ENCODE results near the gene TTLL11.

Gene TTLL11

DNA sequence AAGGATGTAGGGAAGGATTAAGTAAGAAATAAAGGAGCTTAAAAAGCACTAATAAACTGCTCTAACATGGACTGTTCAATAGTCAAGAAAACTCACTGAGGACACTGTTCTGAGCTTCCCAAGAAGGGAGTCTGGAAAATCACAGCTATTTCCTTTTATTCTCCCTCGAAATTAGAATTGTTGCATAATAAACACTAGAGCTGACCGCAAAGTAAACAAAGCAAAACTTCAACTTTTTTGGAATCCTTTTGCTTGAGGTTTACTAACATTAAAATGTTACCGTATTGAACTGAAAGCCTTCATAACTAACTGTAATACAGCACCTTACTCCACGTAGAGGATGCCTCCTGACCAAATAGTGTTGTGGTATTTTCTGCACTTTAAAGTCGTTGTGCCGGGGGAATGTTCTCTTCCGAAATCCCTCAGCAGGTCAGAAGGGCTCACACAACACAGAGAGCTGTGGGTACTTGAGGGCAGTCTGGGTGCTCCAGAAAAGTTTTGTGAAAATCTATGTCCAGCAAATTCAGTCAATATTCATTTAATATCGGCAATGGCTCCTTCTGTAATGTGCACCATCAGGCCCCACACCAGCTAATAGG is 59.2 kb downstream of the TTLL11 start:
- H3K27ac ChIP-seq (ENCODE audit: low read depth, low read length) = no peak overlapping the region
- WGBS = 89% methylated on average over 8 of the region's 8 CpGs
- no peaks in the 10 kb centered on the region for H3K36me3 ChIP-seq (ENCODE audit: insufficient read depth, low read length)
- H3K27me3 ChIP-seq (ENCODE audit: insufficient read depth, low read length) = no peaks in the 10 kb centered on the region
- no peaks in the 10 kb centered on the region for H3K9me3 ChIP-seq (ENCODE audit: insufficient read depth, low read depth, low read length)
- no peak overlapping the region for H3K4me3 ChIP-seq (ENCODE audit: low read length)
- H3K9ac ChIP-seq (ENCODE audit: low read depth, low read length) = no peak overlapping the region
- peaks cover 15% of the 10 kb centered on the region for H3K4me1 ChIP-seq (ENCODE audit: insufficient read depth, low read length)

DNA sequence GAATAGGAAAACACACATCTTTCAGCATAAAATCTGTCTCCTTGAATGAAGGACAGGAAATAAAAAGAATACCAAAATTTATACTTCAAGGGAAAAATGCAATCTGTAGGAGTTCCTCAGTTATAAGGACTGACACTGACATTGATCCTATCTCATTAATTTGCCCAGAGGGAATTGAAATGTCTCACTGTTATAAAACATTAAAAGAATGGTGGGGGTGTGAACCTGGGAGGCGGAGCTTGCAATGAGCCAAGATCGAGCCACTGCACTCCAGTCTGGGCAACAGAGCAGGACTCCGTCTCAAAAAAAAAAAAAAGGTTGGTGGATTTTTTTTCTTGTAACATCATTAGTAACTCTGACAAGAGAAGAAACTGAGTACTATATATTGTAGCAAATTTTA is 60.8 kb downstream of the TTLL11 start:
- Histone ChIP-seq H3K4me3 (ENCODE audit: low read length) (no peak overlapping the region), H3K9me3 (ENCODE audit: insufficient read depth, low read depth, low read length) (no peaks in the 10 kb centered on the region), H3K4me1 (ENCODE audit: insufficient read depth, low read length) (peaks cover 12% of the 10 kb centered on the region), H3K36me3 (ENCODE audit: insufficient read depth, low read length) (no peaks in the 10 kb centered on the region), H3K27ac (ENCODE audit: low read depth, low read length) (no peak overlapping the region), H3K27me3 (ENCODE audit: insufficient read depth, low read length) (no peaks in the 10 kb centered on the region), H3K9ac (ENCODE audit: low read depth, low read length) (no peak overlapping the region)
- 79% methylated on average over 2 of the region's 3 CpGs for WGBS

DNA sequence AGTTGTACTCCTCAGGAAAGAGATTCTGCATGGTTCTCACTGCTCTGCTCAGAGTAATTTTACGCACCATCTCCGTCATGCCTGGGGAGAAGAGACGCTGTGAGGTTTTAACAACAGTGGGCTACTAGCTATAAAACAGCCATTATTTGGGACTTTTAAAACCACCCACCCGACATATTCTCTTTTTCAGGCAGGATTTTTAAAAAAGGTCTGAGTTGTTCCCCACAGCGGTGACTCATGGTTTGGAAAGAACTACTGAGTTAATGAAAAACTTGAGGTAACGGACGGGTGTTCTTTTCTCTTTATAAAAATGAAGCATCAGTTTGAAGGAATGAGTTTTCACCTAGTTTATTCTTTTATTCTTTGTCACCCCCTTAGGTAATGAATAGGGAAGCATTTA is 61.3 kb downstream of the TTLL11 start:
- no peaks in the 10 kb centered on the region for H3K9me3 ChIP-seq (ENCODE audit: insufficient read depth, low read depth, low read length)
- no peaks in the 10 kb centered on the region for H3K36me3 ChIP-seq (ENCODE audit: insufficient read depth, low read length)
- H3K27me3 ChIP-seq (ENCODE audit: insufficient read depth, low read length) = no peaks in the 10 kb centered on the region
- WGBS = 94% methylated on average over 7 of the region's 7 CpGs
- H3K27ac ChIP-seq (ENCODE audit: low read depth, low read length) = no peak overlapping the region
- no peak overlapping the region for H3K4me3 ChIP-seq (ENCODE audit: low read length)
- H3K4me1 ChIP-seq (ENCODE audit: insufficient read depth, low read length) = peaks cover 7% of the 10 kb centered on the region
- no peak overlapping the region for H3K9ac ChIP-seq (ENCODE audit: low read depth, low read length)

DNA sequence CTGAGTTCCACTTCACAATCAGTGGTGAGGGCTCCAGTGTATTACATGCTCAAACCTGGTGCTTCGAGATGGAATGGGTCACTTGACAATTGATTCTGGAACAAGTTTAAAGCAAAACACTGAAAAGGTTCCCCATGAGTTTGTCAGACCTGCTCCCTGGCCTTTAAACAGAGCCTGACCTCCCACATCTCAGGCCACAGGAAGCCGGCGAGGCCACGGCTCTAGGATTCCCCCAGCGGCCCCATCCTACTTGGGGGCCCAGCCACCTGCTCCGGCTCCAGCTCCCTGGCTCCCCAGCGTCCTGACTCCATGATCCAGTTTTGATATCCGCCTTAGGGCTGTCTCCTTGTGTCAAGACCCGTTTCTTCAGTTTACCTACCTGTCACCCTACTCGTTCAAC is 62.0 kb downstream of the TTLL11 start:
- H3K4me3 ChIP-seq (ENCODE audit: low read length) = no peak overlapping the region
- H3K9ac ChIP-seq (ENCODE audit: low read depth, low read length) = no peak overlapping the region
- H3K27ac ChIP-seq (ENCODE audit: low read depth, low read length) = no peak overlapping the region
- no peaks in the 10 kb centered on the region for H3K36me3 ChIP-seq (ENCODE audit: insufficient read depth, low read length)
- no peaks in the 10 kb centered on the region for H3K27me3 ChIP-seq (ENCODE audit: insufficient read depth, low read length)
- no peaks in the 10 kb centered on the region for H3K9me3 ChIP-seq (ENCODE audit: insufficient read depth, low read depth, low read length)
- H3K4me1 ChIP-seq (ENCODE audit: insufficient read depth, low read length) = peaks cover 5% of the 10 kb centered on the region
- 90% methylated on average over 10 of the region's 10 CpGs for WGBS

DNA sequence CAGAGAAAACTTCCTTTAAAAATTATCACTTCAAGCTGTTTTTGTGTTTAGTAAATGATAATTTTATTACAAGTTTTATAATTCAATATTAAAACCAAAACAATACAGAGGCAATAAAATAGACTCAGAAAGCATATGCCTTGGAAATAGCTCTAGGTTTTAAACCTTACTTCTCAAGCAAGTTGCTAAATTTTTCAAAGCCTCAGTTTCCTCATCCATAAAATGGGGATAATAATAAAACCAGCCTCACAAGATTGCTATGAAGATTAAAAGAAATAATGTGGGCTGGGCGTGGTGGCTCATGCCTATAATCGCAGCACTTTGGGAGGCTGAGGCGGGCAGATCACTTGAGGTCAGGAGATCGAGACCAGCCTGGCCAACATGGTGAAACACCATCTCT is 62.8 kb downstream of the TTLL11 start:
- H3K9me3 ChIP-seq (ENCODE audit: insufficient read depth, low read depth, low read length) = no peaks in the 10 kb centered on the region
- H3K9ac ChIP-seq (ENCODE audit: low read depth, low read length) = no peak overlapping the region
- no peak overlapping the region for H3K4me3 ChIP-seq (ENCODE audit: low read length)
- no peaks in the 10 kb centered on the region for H3K27me3 ChIP-seq (ENCODE audit: insufficient read depth, low read length)
- no peak overlapping the region for H3K27ac ChIP-seq (ENCODE audit: low read depth, low read length)
- no peaks in the 10 kb centered on the region for H3K36me3 ChIP-seq (ENCODE audit: insufficient read depth, low read length)
- H3K4me1 ChIP-seq (ENCODE audit: insufficient read depth, low read length) = peaks cover 5% of the 10 kb centered on the region
- 94% methylated on average over 4 of the region's 4 CpGs for WGBS

DNA sequence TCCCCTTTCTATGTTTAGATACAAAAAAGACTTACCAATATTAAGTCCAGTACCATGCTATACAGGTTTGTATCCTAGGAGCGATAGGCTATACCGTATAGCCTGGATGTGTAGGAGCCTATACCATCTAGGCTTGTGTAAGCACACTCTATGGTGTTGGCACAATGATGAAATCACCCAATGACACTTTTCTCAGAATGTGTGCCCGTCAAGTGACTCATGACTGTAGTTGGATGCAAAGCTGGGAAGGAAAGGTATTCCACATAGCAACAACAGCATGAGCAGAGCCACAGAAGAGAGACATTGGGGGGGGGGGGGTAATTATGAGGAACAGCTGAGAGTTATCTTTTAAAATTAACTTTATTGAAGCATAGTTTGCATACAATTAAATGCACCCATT is 63.2 kb downstream of the TTLL11 start:
- no peak overlapping the region for H3K4me3 ChIP-seq (ENCODE audit: low read length)
- no peaks in the 10 kb centered on the region for H3K27me3 ChIP-seq (ENCODE audit: insufficient read depth, low read length)
- no peaks in the 10 kb centered on the region for H3K9me3 ChIP-seq (ENCODE audit: insufficient read depth, low read depth, low read length)
- H3K27ac ChIP-seq (ENCODE audit: low read depth, low read length) = no peak overlapping the region
- H3K36me3 ChIP-seq (ENCODE audit: insufficient read depth, low read length) = no peaks in the 10 kb centered on the region
- 96% methylated on average over 3 of the region's 3 CpGs for WGBS
- H3K4me1 ChIP-seq (ENCODE audit: insufficient read depth, low read length) = peaks cover 5% of the 10 kb centered on the region
- no peak overlapping the region for H3K9ac ChIP-seq (ENCODE audit: low read depth, low read length)

DNA sequence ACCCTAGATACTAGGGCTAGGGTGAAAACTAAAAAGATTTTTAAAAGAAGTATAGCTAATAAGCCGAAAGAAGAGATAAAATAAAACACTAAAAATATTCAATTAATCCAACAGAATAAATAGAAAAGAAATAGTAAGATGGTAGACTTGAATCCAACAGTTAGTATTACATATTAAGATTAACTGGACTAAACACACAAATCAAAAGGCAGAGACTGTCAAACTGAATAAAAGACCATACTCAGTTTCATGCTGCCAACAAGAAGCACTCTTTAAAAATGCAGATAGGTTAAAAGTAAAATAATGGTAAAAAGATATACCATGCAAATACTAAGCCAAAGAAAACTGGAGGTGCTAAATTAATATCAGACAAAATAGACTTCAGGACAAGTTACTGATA is 65.0 kb downstream of the TTLL11 start:
- Histone ChIP-seq H3K9ac (ENCODE audit: low read depth, low read length) (no peak overlapping the region), H3K9me3 (ENCODE audit: insufficient read depth, low read depth, low read length) (0 out of 2 replicates have a peak, but pooled peaks cover 5% of the 10 kb centered on the region), H3K27ac (ENCODE audit: low read depth, low read length) (no peak overlapping the region), H3K4me3 (ENCODE audit: low read length) (no peak overlapping the region), H3K4me1 (ENCODE audit: insufficient read depth, low read length) (no peaks in the 10 kb centered on the region), H3K36me3 (ENCODE audit: insufficient read depth, low read length) (no peaks in the 10 kb centered on the region), H3K27me3 (ENCODE audit: insufficient read depth, low read length) (no peaks in the 10 kb centered on the region)
- WGBS = no CpG with 5 or more reads among the region's 1 CpG

DNA sequence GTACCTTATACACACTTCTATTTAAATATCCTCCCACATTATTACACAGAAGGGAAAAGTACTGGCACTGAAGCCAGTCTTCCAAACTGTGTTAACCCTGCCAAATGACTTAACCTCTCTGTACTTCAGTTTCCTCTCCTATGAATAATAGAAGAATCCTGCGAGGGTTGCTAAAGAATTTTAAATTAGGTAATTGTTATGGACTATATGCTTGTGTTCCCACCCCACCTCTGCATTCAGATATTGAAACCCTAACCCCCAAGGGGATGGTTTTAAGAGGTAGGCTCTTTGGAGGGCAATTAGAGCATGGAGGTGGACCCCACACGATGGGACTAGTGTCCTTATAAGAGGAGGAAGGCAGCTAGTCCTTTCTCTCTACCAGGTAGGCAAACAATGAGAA is 72.7 kb downstream of the TTLL11 start:
- no peak overlapping the region for H3K9ac ChIP-seq (ENCODE audit: low read depth, low read length)
- no peak overlapping the region for H3K27ac ChIP-seq (ENCODE audit: low read depth, low read length)
- H3K9me3 ChIP-seq (ENCODE audit: insufficient read depth, low read depth, low read length) = 0 out of 2 replicates have a peak, but pooled peaks cover 5% of the 10 kb centered on the region
- whole genome bisulfite sequencing = 0% methylated on average over 1 of the region's 2 CpGs
- peaks cover 5% of the 10 kb centered on the region; the same call in 1 of the 2 replicates for H3K27me3 ChIP-seq (ENCODE audit: insufficient read depth, low read length)
- H3K4me1 ChIP-seq (ENCODE audit: insufficient read depth, low read length) = peaks cover 34% of the 10 kb centered on the region
- no peaks in the 10 kb centered on the region for H3K36me3 ChIP-seq (ENCODE audit: insufficient read depth, low read length)
- H3K4me3 ChIP-seq (ENCODE audit: low read length) = no peak overlapping the region

DNA sequence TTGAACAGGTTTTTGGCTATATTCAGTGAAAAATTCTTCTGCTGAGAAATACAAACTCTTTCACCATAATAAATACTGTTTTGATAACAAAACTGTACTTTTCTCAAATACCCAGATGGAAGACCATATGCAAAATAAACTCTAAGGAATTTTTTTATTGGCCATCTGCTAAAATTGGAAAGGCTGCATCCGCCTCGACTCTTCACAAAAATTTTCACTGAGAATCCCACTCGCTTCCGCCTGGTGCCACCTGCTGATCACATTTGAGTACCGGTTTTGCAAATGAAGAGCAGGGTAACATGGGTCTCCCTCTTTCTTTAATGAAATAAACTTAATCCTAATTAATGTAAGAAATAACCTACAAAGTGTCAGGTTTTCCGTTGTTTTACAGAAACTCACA is 76.4 kb downstream of the TTLL11 start:
- Histone ChIP-seq H3K4me3 (ENCODE audit: low read length) (no peak overlapping the region), H3K9ac (ENCODE audit: low read depth, low read length) (no peak overlapping the region), H3K9me3 (ENCODE audit: insufficient read depth, low read depth, low read length) (no peaks in the 10 kb centered on the region), H3K4me1 (ENCODE audit: insufficient read depth, low read length) (peaks cover 34% of the 10 kb centered on the region), H3K27ac (ENCODE audit: low read depth, low read length) (no peak overlapping the region), H3K27me3 (ENCODE audit: insufficient read depth, low read length) (peaks cover 5% of the 10 kb centered on the region; the same call in 1 of the 2 replicates), H3K36me3 (ENCODE audit: insufficient read depth, low read length) (no peaks in the 10 kb centered on the region)
- WGBS = 25% methylated on average over 6 of the region's 6 CpGs

DNA sequence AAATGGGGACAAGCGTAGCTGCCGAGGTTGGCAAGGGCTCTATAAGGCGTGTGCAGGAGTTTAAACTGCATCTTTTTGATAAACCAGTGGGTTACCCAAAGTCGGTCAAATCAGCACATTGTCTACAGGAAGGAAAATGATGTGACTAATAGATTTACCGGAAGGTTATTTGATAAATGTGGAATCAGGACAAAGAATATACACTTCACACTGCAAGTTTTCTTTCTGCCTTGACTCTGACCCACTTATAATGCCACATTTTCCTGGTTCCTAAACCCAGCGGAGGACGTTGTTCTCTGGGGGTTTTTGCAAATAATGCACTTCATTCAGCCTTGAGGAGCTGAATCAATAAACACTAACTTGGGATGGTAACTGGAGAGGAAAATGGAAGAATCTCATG is 76.8 kb downstream of the TTLL11 start:
- H3K9ac ChIP-seq (ENCODE audit: low read depth, low read length) = no peak overlapping the region
- H3K36me3 ChIP-seq (ENCODE audit: insufficient read depth, low read length) = no peaks in the 10 kb centered on the region
- H3K4me1 ChIP-seq (ENCODE audit: insufficient read depth, low read length) = peaks cover 31% of the 10 kb centered on the region
- peaks cover 2% of the 10 kb centered on the region; the same call in 1 of the 2 replicates for H3K27me3 ChIP-seq (ENCODE audit: insufficient read depth, low read length)
- H3K4me3 ChIP-seq (ENCODE audit: low read length) = no peak overlapping the region
- no peak overlapping the region for H3K27ac ChIP-seq (ENCODE audit: low read depth, low read length)
- WGBS = 88% methylated on average over 7 of the region's 7 CpGs
- no peaks in the 10 kb centered on the region for H3K9me3 ChIP-seq (ENCODE audit: insufficient read depth, low read depth, low read length)

DNA sequence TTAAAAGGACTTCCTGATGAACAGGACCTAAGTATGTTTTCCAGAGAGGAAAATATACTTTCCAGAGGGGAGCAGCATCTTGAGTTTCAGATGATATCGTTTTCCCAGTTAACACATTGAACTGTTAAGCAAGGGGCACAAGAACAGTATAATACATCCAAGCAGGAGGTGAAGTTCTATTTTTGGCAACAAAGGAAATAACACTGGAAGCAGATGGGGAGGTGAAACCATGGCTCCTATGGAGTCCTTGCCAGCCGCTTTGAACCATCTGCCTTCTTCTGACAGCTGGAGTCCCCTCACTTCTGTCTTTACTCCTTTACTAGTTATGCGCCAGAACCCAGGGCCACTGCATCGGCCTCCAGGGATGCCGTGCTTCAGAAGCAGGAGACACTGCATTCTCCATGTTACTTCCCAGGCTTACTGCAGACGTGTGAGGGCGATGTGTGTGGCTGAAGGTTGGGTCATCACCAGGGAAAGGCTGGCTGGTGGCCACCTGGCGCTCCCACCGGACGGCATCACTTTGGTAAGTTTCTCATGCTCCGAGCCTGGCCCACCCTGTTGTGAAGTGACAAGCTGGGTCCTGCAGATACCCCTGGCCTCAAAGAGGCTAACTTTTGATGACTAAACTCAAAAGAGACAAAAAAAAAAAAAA is 77.8 kb downstream of the TTLL11 start:
- Histone ChIP-seq H3K36me3 (ENCODE audit: insufficient read depth, low read length) (no peaks in the 10 kb centered on the region), H3K9ac (ENCODE audit: low read depth, low read length) (no peak overlapping the region), H3K4me1 (ENCODE audit: insufficient read depth, low read length) (peaks cover 21% of the 10 kb centered on the region), H3K27me3 (ENCODE audit: insufficient read depth, low read length) (no peaks in the 10 kb centered on the region), H3K27ac (ENCODE audit: low read depth, low read length) (no peak overlapping the region), H3K4me3 (ENCODE audit: low read length) (no peak overlapping the region), H3K9me3 (ENCODE audit: insufficient read depth, low read depth, low read length) (no peaks in the 10 kb centered on the region)
- WGBS = 91% methylated on average over 11 of the region's 11 CpGs
